GM23248 (cell line): ENCODE measurements around the gene ANKRD11. TPM values are rescaled to one million over a fixed set of nuclear protein-coding genes. Genes with fewer than 3 reads are reported as not detected.

Experiments
- DNase-seq: peaks from one replicate; pipeline ENCODE4 v3.0.0-alpha.2; 2015
- H2AFZ ChIP-seq: fragments of 200-600 bp; sonication (generic); 2 replicates; pipeline ENCODE4 v1.6.1; 2016; ENCODE audit warnings: antibody characterized with exemption
- H3F3A ChIP-seq: fragments of 200-600 bp; sonication (generic); 2 replicates; pipeline ENCODE4 v1.6.1; 2016; ENCODE audit warnings: mild to moderate bottlenecking, antibody characterized with exemption, mixed run types; ENCODE audit not compliant: insufficient read depth
- H3K27ac ChIP-seq: fragments of 200-600 bp; sonication (generic); 2 replicates; pipeline ENCODE4 v1.5.1; 2016; ENCODE audit warnings: mild to moderate bottlenecking
- H3K27me3 ChIP-seq: fragments of 200-600 bp; sonication (generic); replicated peaks from 2 replicates; pipeline ENCODE4 v1.6.1; 2016; ENCODE audit warnings: mild to moderate bottlenecking; ENCODE audit not compliant: insufficient read depth
- H3K36me3 ChIP-seq: fragments of 200-600 bp; sonication (generic); 2 replicates; pipeline ENCODE4 v1.6.1; 2016; ENCODE audit warnings: low read depth, mild to moderate bottlenecking
- H3K4me1 ChIP-seq: fragments of 200-600 bp; sonication (generic); 2 replicates; pipeline ENCODE4 v1.6.1; 2016; ENCODE audit warnings: mild to moderate bottlenecking; ENCODE audit not compliant: insufficient read depth
- H3K4me2 ChIP-seq: fragments of 200-600 bp; sonication (generic); one replicate; pipeline ENCODE4 v1.6.1; 2016; ENCODE audit warnings: mild to moderate bottlenecking; ENCODE audit not compliant: unreplicated experiment
- H3K4me3 ChIP-seq: fragments of 200-600 bp; sonication (generic); 2 replicates; pipeline ENCODE4 v1.5.1; 2016; ENCODE audit warnings: mild to moderate bottlenecking
- H3K79me2 ChIP-seq: fragments of 200-600 bp; sonication (generic); 2 replicates; pipeline ENCODE4 v1.6.1; 2016; ENCODE audit warnings: mild to moderate bottlenecking; ENCODE audit not compliant: insufficient read depth
- H3K9ac ChIP-seq: fragments of 200-600 bp; sonication (generic); 2 replicates; pipeline ENCODE4 v1.6.1; 2016; ENCODE audit warnings: mild to moderate bottlenecking
- H3K9me2 ChIP-seq: fragments of 200-600 bp; sonication (generic); 2 replicates; pipeline ENCODE4 v1.6.1; 2016; ENCODE audit warnings: mixed run types, mild to moderate bottlenecking, moderate library complexity; ENCODE audit not compliant: insufficient read depth
- H3K9me3 ChIP-seq: fragments of 200-600 bp; sonication (generic); one replicate; pipeline ENCODE4 v1.6.1; 2017; ENCODE audit warnings: low read depth
- H4K20me1 ChIP-seq: fragments of 200-600 bp; sonication (generic); 2 replicates; pipeline ENCODE4 v1.6.0; 2016; ENCODE audit not compliant: insufficient read depth
- EZH2 ChIP-seq: fragments of 200-600 bp; sonication (generic); IDR thresholded peaks from 2 replicates; pipeline ENCODE4 v1.6.1; 2018; ENCODE audit warnings: antibody characterized with exemption, mild to moderate bottlenecking; ENCODE audit not compliant: insufficient read depth, poor library complexity, severe bottlenecking
- EZH2phosphoT487 ChIP-seq: fragments of 200-600 bp; sonication (generic); IDR thresholded peaks from 2 replicates; pipeline ENCODE4 v1.6.1; 2018; ENCODE audit warnings: antibody characterized with exemption, moderate library complexity, mild to moderate bottlenecking, low read depth; ENCODE audit not compliant: insufficient read depth
- WGBS, 2 experiments: methylation state at CpG; one replicate each; pipeline ENCODE4 v1.1.6; 2015 to 2017; ENCODE audit warnings: low lambda C conversion rate in 2 of 2, low coverage in 1 of 2; ENCODE audit errors: missing lambda C conversion rate in 2 of 2; 5-methylcytosine and 5-hydroxymethylcytosine counted together
- in situ Hi-C: fragments of 300-500 bp; cut with MboI; formaldehyde crosslinking; loops from 2 replicates; pipeline ENCODE4 v1.15.0; 2020
- polyA plus RNA-seq: library from polyadenylated mRNA; unstranded; fragments of >200 nt; fragmentation: Nextera tagmentation; extraction: Ambion mirVana; gene quantifications from 2 replicates; pipeline ENCODE4 v1.2.1, GENCODE V29; 2016
- total RNA-seq: library from RNA; depleted of rRNA; stranded (reverse); fragments of >200 nt; shearing (Covaris generic); gene quantifications from 2 replicates; pipeline ENCODE4 v1.2.3, GENCODE V29; 2014

Gene ANKRD11
- total and polyA plus RNA-seq, 2 experiments from 2014 or later, result 39.3 to 84.7 TPM

DNA sequence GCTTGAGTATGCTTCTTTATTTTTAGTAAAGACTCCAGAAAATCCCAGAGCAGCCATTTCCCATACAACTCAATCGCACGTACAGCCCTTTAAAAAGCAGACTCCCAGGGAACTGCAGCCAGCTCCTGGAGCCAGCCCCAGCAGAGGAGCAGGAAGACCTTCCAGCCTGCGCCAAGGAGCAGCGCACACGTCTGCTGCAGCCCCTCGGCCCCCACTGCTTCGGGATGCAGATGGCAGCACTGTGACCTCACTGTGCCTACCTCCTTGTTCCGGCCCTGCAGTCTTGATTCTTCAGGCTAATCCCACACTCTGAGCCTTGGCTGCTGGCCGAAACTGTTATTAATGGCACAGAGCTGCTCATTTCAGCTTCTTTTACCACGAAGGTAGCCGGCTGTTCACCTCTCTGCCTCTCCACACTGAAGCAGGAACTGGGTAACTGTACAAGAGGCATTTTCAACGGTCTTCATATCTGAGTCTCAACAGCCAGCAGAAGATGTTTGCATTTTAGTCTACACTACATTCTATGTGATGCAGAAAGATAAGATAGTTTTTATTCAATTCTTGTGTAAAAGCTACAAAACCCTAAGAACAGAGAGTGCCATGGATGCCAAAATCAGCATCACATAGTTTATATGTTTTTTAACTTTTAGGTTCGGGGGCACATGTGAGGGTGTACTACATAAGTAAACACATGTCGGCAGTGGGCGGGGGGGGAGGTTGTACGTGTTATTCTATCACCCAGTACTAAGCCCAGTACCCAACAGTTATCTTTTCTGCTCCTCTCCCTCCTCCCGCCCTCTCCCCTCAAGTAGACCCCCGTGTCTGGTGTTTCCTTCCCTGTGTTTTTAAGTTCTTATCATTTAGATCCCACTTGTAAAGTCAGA lies 130.9 kb downstream of the ANKRD11 start:
- Histone ChIP-seq H3K27ac (no peak overlapping the region), H3K9ac (no peak overlapping the region), H3K4me2 (no peak overlapping the region), H3K4me3 (no peak overlapping the region), H3K4me1 (peaks cover 22% of the 10 kb centered on the region), H3K9me2 (no peaks in the 10 kb centered on the region), H3K9me3 (no peaks in the 10 kb centered on the region), H3K36me3 (peaks cover 10% of the 10 kb centered on the region; the same call in 1 of the 2 replicates), H3F3A (peaks cover 30% of the 10 kb centered on the region), H3K79me2 (peaks cover 100% of the 10 kb centered on the region), H3K27me3 (no peaks in the 10 kb centered on the region), H2AFZ (no peak overlapping the region), H4K20me1 (peaks cover 52% of the 10 kb centered on the region)
- peak; percentile 36 for DNase-seq
- no peak for TF ChIP-seq EZH2phosphoT487
- no peak for TF ChIP-seq EZH2
- in situ Hi-C loops, result no loop called here
- 50 to 53% methylated on average over 17 to 18 of the region's 18 CpGs for WGBS, 2 experiments

DNA sequence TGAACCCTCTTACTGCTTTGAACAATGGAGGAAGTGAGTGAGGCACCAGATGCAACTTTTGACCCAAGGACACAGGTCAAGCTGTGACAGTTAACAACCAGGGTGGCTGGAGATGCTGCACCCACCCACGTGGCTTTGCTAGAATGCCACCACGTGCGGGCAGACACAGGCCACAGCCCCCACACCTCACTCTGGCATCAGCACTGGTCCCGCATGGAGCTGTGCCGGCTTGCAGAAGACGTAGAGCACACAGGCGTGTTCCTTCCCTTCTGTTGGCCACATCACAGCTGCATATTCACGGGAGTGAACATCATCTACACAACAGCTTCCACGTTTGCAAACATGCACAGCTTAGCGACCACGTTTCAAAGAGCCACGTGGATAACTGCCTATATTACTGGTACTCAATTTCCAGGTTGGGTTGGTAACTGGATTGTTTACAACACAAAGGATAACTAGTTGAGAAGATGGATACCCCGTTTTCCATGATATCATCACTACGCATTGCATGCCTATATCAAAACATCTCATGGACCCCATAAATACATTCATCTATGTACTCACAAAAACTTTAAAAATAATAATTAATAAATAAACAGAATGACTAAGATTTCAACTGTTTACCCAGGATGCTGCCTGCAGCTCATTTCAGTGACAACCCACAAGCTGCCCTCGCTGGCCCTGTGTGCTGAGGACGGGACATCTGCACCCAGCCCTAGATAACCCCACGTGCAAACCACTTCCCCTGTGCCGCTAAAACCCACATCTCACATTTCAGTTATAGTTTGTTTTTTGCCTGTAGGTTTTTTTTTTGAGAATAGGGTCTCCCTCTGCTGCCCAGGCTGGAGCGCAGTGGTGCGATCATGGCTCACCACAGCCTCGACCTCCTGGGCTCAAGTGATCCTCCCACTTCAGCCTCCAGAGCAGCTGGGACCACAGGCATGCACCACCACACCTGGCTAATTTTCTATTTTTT lies 132.0 kb downstream of the ANKRD11 start:
- Histone ChIP-seq H3K4me2 (no peak overlapping the region), H3F3A (peaks cover 19% of the 10 kb centered on the region), H3K79me2 (peaks cover 100% of the 10 kb centered on the region), H3K4me1 (peaks cover 11% of the 10 kb centered on the region; the same call in 1 of the 2 replicates), H3K27me3 (no peaks in the 10 kb centered on the region), H3K4me3 (no peak overlapping the region), H2AFZ (no peak overlapping the region), H4K20me1 (peaks cover 53% of the 10 kb centered on the region), H3K9me2 (no peaks in the 10 kb centered on the region), H3K36me3 (peaks cover 10% of the 10 kb centered on the region; the same call in 1 of the 2 replicates), H3K27ac (peak overlapping the region; percentile 16; the same call in 1 of the 2 replicates), H3K9ac (no peak overlapping the region), H3K9me3 (no peaks in the 10 kb centered on the region)
- in situ Hi-C loops, result no loop called here
- WGBS, 2 experiments, result 74 to 78% methylated on average over 21 of the region's 21 CpGs
- no peak for DNase-seq
- TF ChIP-seq EZH2phosphoT487 (no peak), EZH2 (no peak)

DNA sequence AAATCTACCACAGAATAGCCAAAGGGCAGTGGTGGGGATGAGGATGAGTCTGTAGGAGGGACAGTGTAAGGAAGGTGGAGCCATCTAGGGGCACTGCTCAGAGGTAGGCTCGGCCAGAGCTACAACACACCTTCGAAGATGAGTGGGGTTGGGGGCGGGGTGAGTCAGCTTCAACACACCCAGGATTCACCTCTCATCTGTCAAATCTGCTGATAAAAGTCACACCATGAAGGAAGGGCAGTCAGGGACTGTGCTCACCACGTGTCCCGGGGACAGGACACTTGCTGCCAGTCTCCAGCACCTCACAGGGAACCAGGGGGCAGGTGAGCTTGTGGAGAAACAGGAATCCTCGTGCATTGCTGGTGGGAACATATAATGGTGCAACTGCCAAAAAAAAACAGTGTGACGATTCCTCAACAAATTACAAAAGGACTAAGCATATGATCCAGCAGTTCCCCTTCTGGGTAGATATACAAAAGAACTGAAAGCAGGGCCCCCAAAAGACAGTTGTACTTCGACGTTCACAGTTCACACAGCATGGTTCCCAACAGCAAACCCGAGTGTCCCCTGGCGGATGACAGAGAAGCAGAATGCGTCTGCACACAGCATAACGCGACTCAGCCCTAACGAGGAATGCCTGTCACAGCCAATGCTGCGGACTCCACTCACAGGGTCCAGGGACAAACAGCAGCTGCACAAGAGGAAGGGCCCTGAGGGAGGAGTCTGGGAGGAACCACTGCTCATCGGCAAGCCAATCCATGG lies 133.1 kb downstream of the ANKRD11 start:
- Histone ChIP-seq H3K9ac (no peak overlapping the region), H3K9me3 (no peaks in the 10 kb centered on the region), H3K36me3 (peaks cover 10% of the 10 kb centered on the region; the same call in 1 of the 2 replicates), H3K79me2 (peaks cover 100% of the 10 kb centered on the region), H3K27ac (peak overlapping the region; percentile 16; the same call in 1 of the 2 replicates), H3K27me3 (no peaks in the 10 kb centered on the region), H3K4me3 (no peak overlapping the region), H3K4me2 (no peak overlapping the region), H3F3A (peaks cover 19% of the 10 kb centered on the region), H4K20me1 (peaks cover 53% of the 10 kb centered on the region), H3K4me1 (0 out of 2 replicates have a peak, but pooled peaks cover 5% of the 10 kb centered on the region), H3K9me2 (no peaks in the 10 kb centered on the region), H2AFZ (no peak overlapping the region)
- in situ Hi-C loops, result no loop called here
- no peak for TF ChIP-seq EZH2
- TF ChIP-seq EZH2phosphoT487, result no peak
- WGBS, 2 experiments, result 35% methylated on average over 17 of the region's 17 CpGs
- peak; percentile 30 for DNase-seq
